Mesenteric fat pad (tissue), 1 donor: ENCODE measurements around the gene EFHD1. TPM values are rescaled to one million over a fixed set of nuclear protein-coding genes. Genes with fewer than 3 reads are reported as not detected.
"Not testable (repeated sequence)": the region's sequence is repeated elsewhere in the genome, so short reads cannot be mapped to it uniquely, and the experiment has no call there.

Source experiments
- DNase-seq: peaks from one replicate; pipeline ENCODE4 v3.0.0-alpha.2; 2020; ENCODE audit warnings: low spot score
- total RNA-seq: library from RNA; stranded (reverse); fragmentation: NEBNext Ultra II Directional; extraction: Animal tissue kit (Norgen Biotek cat#: 25700); gene quantifications from one replicate; pipeline ENCODE4 v1.2.1, GENCODE V29; 2021
- donor health status: DM: yes; HTN: yes; CAD: no.

The EFHD1 gene
- total RNA-seq, 1 donor from 2014 or later = 18.0 TPM

DNA sequence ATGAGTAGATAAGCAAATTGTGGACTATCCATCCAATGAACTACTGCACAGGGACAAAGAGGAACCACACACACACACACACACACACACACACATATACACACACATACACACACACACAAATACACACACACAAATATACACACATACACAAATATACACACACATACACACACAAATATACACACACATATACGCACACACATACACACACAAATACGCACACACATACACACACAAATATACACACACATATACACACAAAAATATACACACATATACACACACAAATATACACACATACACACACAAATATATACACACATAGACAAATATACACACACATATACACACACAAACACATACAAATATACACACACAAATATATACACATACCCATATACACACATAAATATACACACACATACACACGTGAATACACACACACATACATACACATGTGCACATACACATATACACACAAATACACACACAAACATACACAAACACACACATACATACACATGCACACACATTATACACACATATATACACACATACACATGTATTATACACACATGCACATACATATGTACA, 19.8 kb upstream of the EFHD1 start:
- no peak for DNase-seq

- no peak for DNase-seq
Measured at GRCh38 chr2:232615339-232615738, 18.1 kb upstream of the EFHD1 start.

DNA sequence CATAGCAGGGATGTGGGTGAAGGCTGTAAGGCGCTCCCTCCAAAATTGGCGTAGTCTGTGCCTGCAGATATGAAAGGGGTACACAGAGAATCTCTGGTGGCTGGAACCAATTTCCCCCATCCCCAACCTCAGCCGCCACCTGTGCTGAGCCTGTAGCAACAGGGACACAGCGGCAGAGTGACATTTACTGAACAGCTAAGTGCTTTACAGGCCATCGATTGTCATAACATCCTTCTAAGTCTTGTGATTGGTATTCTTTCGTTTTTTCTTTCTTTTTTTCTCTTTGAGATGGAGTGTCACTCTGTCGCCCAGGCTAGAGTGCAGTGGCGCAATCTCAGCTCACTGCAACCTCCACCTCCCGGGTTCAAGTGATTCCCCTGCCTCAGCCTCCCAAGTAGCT, 12.2 kb upstream of the EFHD1 start:
- DNase-seq = no peak

DNA sequence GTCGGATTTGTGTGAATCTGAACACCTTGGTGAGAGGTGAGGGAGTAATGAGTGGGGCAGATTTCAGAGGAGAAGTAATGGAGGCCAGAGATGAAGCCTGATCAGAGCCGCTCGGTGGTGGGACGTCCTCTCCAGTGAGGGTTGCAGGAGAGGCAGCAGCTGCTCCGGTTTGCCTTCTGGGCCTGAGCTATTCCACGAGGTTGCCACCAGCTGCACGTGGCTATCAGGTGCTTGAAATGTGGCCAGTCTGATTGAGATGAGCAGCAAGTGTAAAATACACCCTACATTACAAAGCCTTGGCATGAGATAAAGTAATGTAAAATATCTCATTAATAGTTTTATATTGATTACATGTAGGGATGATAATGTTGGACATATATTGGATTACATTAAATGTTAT, 10.8 kb upstream of the EFHD1 start:
- no peak for DNase-seq

- DNase-seq = no peak
Measured at GRCh38 chr2:232623768-232624765, 9.3 kb upstream of the EFHD1 start.

- no peak for DNase-seq
Measured at GRCh38 chr2:232626584-232626983, 6.8 kb upstream of the EFHD1 start.

DNA sequence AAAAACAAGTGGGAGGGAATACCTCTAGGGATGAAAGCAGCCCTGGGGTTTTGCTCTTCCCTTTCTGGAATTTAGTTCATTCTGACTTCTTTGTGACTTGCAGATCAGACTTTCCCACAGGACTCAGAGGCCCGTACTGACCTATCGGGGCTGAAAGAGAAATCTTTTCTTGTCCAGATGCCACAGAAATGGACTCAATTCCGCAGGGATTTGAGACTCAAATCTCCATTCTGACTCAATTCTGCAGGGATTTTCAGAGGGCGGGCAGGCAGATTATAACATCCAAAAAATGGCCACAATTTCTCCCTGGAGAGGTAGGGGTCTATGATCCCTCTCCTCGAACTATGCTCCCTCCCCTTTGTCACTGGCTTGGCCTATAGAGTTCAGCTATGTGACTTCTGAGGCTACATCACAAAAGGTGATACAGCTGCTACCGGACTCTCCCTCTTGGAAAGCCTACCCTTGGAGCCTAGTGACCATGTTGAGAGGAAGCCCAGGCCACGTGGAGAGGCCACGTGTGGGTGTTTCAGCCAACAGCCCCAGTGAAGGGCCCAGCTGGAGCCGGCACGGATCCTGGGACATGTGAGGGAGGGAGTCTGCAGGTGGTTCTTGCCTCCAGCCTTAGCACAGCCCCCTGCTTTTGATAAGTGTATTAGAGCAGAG, 4.8 kb upstream of the EFHD1 start:
- DNase-seq = no peak

GRCh38 chr2:232629129-232629475, 4.3 kb upstream of the EFHD1 start:
- no peak for DNase-seq

DNA sequence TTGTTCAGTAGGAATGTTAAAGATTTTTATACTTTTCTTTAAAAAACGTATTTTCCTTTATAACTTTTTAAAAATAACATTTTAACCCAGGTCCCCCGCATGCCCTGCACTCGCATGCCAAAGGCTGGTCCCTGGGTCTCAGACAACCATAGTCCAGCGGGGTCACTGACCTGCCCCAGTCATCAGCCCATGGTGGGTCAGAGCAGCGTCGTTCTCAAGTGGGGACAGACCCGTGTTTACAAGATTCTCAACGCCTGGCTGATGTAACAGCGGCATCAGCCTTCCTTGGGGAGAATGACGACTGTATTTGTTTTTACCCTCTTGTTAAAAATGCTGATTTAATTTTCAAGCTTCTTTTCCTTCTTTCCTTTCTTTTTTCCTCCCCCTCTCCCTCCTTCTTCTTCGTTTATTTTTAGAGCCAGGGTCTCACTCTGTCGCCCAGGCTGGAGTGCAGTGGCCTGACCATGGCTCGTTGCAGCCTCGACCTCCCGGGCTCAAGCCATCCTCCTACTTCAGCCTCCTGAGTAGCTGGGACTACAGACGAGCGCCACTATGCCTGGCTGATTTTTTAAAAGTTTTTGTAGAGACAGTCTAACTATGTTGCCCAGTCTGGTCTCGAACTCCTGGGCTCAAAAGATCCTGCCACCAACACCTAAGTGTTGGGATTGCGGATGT, 1.0 kb upstream of the EFHD1 start:
- DNase-seq = no peak

DNA sequence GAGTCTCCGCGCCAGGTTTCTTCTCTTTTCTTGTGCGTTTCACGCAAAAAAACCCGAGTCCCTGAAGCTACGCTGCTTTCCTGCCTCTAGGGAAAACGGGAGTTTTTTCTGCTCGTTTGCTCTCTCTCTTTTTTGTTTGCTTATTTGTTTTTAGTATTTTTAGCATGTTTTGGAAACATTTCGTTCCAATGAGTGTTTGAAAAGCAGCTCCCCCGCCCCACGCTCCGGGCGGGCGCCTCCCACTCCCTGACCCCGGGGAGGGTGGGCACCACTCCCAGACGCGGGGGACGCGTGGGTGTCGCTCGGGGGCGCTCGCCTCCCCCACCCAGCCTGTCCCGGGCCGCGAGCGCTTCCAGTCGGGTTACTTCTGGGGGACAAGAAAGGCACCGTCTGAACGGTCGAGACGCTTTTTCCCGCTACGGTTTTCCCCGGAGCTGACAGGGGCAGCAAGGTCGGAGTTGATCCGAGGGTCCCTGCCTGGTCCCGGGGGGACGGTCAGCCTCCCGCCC, 446 bp upstream of the EFHD1 start:
- no peak for DNase-seq

DNA sequence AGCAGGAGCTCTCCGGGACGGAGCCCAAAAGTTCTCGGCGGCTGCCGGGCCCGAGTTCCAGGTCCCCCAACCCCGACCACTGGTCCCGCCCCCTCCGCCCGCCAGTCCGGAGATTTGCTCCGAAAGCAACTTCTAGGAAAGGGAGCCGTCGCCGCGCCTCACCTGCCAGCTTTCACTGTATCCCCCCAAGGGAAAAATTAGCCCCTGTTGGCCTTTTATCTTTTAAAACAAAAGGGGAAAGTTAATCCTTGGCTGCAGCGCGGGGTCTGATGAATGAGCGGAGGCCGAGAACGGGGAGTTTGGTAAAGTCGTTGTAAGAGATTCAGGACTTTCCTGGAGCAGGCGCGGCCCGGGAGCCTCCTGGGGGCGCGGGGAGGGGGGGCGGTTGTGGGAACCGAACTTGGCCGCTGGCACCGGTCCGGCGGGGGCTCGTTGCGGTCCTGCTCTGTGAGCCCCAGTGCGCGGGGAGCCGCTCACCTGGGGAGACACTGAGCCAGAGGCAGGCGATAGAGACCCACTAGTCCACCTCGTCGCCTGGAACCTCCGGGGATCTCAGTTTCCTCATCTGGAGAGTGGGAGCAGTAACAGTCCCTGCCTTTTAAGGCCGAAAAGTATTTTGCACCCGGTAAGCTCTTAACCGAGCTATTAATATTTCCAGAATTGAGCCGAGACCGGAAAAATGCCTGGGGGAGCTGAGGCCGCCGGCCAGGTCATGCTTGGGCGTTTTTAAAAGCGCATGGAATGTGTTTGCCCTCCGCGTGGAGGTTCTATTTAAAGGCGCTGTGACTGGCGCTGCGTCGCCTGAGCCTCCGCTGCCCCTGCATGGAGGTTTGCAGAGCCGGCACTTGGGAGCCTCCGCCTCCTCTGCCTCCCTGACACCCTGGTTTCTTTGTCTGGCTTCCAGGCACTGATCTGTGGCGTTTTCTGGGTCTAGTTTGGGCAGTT, 1.1 kb downstream of the EFHD1 start:
- no peak for DNase-seq

GRCh38 chr2:232635376-232635775, 2.0 kb downstream of the EFHD1 start:
- not testable (repeated sequence) for DNase-seq

- no peak for DNase-seq
Measured at GRCh38 chr2:232635820-232636219, 2.4 kb downstream of the EFHD1 start.

GRCh38 chr2:232636788-232637420, 3.5 kb downstream of the EFHD1 start:
- DNase-seq = no peak

DNA sequence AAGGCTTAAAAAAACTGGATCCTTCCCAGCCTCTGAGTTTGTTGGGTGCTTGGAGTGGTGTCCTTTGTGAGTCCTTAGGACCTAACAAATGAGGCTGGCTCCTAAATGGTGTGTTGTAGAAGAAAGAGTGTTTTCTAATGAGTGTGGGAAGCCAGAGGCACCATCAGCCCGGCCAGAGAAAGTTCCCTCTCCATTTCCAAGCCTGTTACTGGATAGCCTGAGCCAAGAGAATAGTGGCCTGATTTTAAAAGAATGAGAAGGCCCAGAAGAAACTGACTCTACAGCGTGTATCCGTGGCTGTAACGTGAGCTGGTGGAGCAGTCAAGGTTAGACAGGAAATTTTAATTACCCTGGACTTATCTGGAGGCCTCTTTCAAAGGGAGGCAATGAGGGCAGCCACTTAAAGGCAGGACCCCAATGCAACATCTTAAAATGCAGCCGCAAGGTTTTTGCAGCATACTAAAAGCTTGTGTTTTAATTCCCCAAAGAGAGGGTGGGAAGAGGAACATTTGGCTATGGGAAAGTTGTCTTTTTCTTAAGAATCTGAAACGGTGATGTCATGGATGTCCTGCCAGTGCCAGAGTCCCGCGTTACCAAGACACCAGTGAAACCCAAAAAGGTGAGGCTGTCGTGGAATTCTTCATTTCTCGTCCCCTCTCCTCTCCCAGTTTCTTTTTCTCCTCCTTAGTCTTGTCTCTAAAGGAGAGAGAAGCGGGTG, 4.6 kb downstream of the EFHD1 start:
- no peak for DNase-seq

GRCh38 chr2:232641153-232641848, 7.9 kb downstream of the EFHD1 start:
- DNase-seq = no peak

DNA sequence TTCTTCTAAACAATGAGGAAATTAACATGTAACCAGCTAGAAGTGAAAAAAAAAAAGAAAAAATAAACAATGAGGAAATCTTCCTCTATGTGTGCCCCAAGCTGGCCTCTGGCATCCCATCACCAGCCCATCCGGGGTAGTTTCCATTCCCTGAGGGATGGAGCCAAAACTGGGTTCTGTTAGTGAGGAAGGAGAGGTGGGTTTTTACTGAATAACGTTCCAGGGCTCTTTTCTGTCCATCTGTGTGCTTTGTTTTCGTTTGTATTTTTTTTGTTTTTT, 9.7 kb downstream of the EFHD1 start:
- DNase-seq = no peak

DNA sequence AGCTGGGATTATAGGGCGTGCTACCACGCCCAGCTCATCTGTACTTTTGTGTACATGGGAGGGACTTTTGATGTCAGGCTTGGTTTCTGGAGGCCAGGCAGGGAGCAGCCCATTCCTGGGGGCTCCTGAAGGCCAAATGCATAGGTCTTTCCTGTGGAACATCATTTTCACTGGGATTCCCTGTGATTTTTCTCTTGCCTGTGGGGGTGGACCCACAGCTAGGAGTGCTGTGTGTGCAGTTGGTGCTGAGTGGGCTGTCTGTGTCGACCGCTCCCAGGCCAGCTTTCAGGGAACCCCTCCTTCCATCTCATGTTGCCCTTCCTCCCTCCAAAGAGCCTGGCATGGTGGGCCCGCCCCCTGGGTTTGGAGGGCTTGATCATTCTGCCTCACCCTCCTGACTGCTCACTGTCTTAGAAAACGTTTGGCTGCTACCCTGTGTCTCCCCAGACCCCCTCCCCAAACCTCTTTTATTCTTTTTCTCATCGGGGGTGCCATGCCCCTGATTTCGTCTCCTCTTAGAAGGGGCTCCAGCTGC, 10.5 kb downstream of the EFHD1 start:
- no peak for DNase-seq
